Cardiac ventricle fibroblast (primary cell): Measurements from ENCODE around the gene SLC10A1. TPM values are rescaled to one million over a fixed set of nuclear protein-coding genes. Genes with fewer than 3 reads are reported as not detected.

Experiments
- total RNA-seq: library from RNA; depleted of rRNA; stranded (reverse); fragments of >200 nt; gene quantifications from 2 replicates; pipeline ENCODE4 v1.2.3, GENCODE V29; 2015

The SLC10A1 gene
- not detected in 2 replicates for total RNA-seq

GRCh38 chr14:69796797-69797500, at the start of gene SLC10A1:
Gene SLC10A1 (minus strand): TSS chr14:69797241. CDS start chr14:69797155, 86 bp downstream.

GRCh38 chr14:69766984-69767368, 30.1 kb downstream of the SLC10A1 start, which contains the start of gene SRSF5:
Gene SRSF5 (plus strand): TSS chr14:69767142. CDS start chr14:69768157, 1,015 bp downstream.

Other genes starting within 250 kb of the SLC10A1 start
- gene CCDC177, start 222.4 kb downstream of the SLC10A1 start, total RNA-seq, result 0.20 TPM in 1 of 2 replicates, not detected in the other
- 11.2 and 14.0 TPM in 2 replicates for gene SUSD6, start 185.6 kb downstream of the SLC10A1 start, total RNA-seq
- 123 and 136 TPM in 2 replicates for gene SRSF5, start 30.1 kb downstream of the SLC10A1 start, total RNA-seq
- 0.64 and 1.8 TPM in 2 replicates for gene SMOC1, start 82.2 kb upstream of the SLC10A1 start, total RNA-seq